ENCODE measurements around the gene NFATC1.

DNA sequence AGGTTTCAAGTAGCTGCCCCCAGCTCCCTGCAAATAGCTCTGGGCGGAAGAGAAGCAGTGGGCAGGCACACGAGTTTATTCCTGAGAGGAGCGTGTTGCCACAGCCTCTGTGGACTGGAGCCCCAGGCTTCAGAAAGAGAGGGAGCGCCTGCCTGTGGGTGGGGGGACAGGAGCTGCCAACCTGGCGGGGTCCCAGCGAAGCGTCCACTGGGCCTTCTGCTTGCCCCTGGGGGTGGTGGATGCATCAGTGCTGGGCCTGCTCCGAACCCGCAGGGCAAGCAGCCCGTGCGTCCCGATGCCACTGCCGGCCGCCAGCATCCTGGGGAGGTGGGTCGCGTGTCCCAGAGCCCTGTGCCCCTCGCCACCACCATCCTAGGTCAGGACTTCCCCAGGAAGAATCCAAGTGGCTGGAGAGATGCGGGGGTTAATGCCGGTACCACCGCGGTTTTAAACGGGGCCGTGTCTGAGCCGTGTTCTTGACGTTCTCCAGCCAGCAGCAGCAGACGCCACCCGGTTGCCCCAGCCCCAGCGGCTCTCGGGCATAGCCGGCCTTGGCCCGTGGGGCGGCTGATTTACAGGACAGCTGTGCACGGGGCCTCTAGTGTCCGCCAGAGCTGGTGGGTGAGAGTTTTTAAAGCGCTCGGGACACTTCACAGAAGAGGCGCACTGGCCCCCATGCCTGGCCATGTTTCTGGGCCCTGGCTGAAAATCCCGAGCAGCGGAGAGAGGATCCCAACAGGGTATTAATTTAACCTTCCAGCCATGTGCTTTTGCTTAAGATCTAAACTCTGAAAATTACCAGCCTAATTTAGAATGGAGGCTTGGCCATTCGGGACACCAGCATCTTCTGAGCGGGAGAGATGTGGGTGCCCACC, 84.7 kb downstream of the NFATC1 start:
- TF ChIP-seq POLR2AphosphoS5 (IDR thresholded peaks at IDR 0.05; ENCODE audit: low read depth, low read length), result no peak
- TF ChIP-seq TCF12 (IDR thresholded peaks at IDR 0.05), result no peak
- no peak for TF ChIP-seq FOSL2 (IDR thresholded peaks at IDR 0.05; ENCODE audit: borderline replicate concordance, low read depth)
- TF ChIP-seq SMC3 (IDR thresholded peaks at IDR 0.05; ENCODE audit: low read depth, low read length), result no peak
- TF ChIP-seq FOXJ3 (CRISPR knock-in tag; IDR thresholded peaks at IDR 0.05), result no peak
- no peak for TF ChIP-seq RXRA (IDR thresholded peaks at IDR 0.05; ENCODE audit: borderline replicate concordance, low read depth)
- TF ChIP-seq, protein P1, sequence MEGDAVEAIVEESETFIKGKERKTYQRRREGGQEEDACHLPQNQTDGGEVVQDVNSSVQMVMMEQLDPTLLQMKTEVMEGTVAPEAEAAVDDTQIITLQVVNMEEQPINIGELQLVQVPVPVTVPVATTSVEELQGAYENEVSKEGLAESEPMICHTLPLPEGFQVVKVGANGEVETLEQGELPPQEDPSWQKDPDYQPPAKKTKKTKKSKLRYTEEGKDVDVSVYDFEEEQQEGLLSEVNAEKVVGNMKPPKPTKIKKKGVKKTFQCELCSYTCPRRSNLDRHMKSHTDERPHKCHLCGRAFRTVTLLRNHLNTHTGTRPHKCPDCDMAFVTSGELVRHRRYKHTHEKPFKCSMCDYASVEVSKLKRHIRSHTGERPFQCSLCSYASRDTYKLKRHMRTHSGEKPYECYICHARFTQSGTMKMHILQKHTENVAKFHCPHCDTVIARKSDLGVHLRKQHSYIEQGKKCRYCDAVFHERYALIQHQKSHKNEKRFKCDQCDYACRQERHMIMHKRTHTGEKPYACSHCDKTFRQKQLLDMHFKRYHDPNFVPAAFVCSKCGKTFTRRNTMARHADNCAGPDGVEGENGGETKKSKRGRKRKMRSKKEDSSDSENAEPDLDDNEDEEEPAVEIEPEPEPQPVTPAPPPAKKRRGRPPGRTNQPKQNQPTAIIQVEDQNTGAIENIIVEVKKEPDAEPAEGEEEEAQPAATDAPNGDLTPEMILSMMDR (IDR thresholded peaks at IDR 0.05), result no peak
- TF ChIP-seq TAF1 (IDR thresholded peaks at IDR 0.05; ENCODE audit: borderline replicate concordance, low read depth, low read length), result no peak
- TF ChIP-seq, protein P2, sequence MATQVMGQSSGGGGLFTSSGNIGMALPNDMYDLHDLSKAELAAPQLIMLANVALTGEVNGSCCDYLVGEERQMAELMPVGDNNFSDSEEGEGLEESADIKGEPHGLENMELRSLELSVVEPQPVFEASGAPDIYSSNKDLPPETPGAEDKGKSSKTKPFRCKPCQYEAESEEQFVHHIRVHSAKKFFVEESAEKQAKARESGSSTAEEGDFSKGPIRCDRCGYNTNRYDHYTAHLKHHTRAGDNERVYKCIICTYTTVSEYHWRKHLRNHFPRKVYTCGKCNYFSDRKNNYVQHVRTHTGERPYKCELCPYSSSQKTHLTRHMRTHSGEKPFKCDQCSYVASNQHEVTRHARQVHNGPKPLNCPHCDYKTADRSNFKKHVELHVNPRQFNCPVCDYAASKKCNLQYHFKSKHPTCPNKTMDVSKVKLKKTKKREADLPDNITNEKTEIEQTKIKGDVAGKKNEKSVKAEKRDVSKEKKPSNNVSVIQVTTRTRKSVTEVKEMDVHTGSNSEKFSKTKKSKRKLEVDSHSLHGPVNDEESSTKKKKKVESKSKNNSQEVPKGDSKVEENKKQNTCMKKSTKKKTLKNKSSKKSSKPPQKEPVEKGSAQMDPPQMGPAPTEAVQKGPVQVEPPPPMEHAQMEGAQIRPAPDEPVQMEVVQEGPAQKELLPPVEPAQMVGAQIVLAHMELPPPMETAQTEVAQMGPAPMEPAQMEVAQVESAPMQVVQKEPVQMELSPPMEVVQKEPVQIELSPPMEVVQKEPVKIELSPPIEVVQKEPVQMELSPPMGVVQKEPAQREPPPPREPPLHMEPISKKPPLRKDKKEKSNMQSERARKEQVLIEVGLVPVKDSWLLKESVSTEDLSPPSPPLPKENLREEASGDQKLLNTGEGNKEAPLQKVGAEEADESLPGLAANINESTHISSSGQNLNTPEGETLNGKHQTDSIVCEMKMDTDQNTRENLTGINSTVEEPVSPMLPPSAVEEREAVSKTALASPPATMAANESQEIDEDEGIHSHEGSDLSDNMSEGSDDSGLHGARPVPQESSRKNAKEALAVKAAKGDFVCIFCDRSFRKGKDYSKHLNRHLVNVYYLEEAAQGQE (IDR thresholded peaks at IDR 0.05; ENCODE audit: low read depth, low read length), result no peak
- TF ChIP-seq YY1 (IDR thresholded peaks at IDR 0.05; ENCODE audit: low read depth), result no peak
- TF ChIP-seq JUND (IDR thresholded peaks at IDR 0.05), result no peak
- no peak for TF ChIP-seq SIN3A (IDR thresholded peaks at IDR 0.05; ENCODE audit: borderline replicate concordance, low read depth, low read length)
